K562 (cell line): ENCODE results near the gene HOXA1. TPM values are rescaled to one million over a fixed set of nuclear protein-coding genes. Genes with fewer than 3 reads are reported as not detected.

Experiments used
- ATAC-seq: fragments of 200-7000 bp; cut with Tn5 transposase; 3 replicates; pipeline ENCODE4 v1.9.1; 2020; ENCODE audit warnings: moderate library complexity
- BruUV-seq: library from RNA; stranded (reverse); fragments of 400-500 nt; replicated peaks from 2 replicates; lab custom pipeline; 2021; lab: Mats Ljungman, UMichigan
- CTCF ChIA-PET: fragments of 300-600 bp; formaldehyde crosslinking; extraction: SDS; loops from one replicate; lab custom pipeline; 2021; ENCODE audit warnings: low intra/inter-chr PET ratio; lab: Yijun Ruan, JAX
- POLR2A ChIA-PET: fragments of 300-600, 350-650 bp; sonication (Branson Sonifier 250); formaldehyde crosslinking; extraction: SDS; loops from one replicate; lab custom pipeline; 2021; ENCODE audit warnings: antibody characterized with exemption, inconsistent platforms; lab: Yijun Ruan, JAX
- DNase-seq, 4 experiments: peaks; one replicate each; pipeline versions ENCODE4 v3.0.0 to v3.0.0-alpha.2; 2011 to 2018; ENCODE audit warnings: low spot score in 3 of 4, mixed read lengths in 3 of 4; ENCODE audit errors: extremely low read depth in 1 of 4
- FAIRE-seq: peaks from 2 replicates; lab custom pipeline; 2011; peaks lifted over from hg19 to GRCh38; lab: Jason Lieb, UNC
- H2AFZ ChIP-seq: 2 replicates; pipeline ENCODE4 v1.6.0; 2011; ENCODE audit warnings: low read depth, low read length, control low read depth, inconsistent platforms
- H3K27ac ChIP-seq: fragments of 200-600 bp; 3 replicates; pipeline ENCODE4 v1.8.0; 2011; ENCODE audit warnings: low read depth, mild to moderate bottlenecking, control low read depth, inconsistent platforms, low read length, moderate library complexity, mixed read lengths; ENCODE audit errors: extremely low read depth
- H3K27me3 ChIP-seq, 2 experiments: fragments of 300-600 bp in 1 of 2; 2 replicates in 1 of 2; 3 replicates in 1 of 2; pipeline versions ENCODE4 v1.6.0 to v1.8.0; 2011; ENCODE audit warnings: inconsistent platforms in 2 of 2, low read length in 2 of 2, mild to moderate bottlenecking in 1 of 2, mixed read lengths in 1 of 2, moderate library complexity in 1 of 2; ENCODE audit not compliant: control insufficient read depth in 2 of 2, insufficient read depth in 2 of 2
- H3K36me3 ChIP-seq: fragments of 300-600 bp; 3 replicates; pipeline ENCODE4 v1.8.0; 2011; ENCODE audit warnings: mild to moderate bottlenecking, low read length, inconsistent platforms; ENCODE audit not compliant: control insufficient read depth, insufficient read depth
- H3K4me1 ChIP-seq, 2 experiments: fragments of 200-600 bp in 1 of 2; replicated peaks in 1 of 2; 2 replicates in 1 of 2; 3 replicates in 1 of 2; pipeline versions ENCODE4 v1.5.1 to v1.8.0; 2011; ENCODE audit warnings: inconsistent platforms in 2 of 2, low read length in 2 of 2, mild to moderate bottlenecking in 1 of 2, mixed read lengths in 1 of 2, moderate library complexity in 1 of 2; ENCODE audit not compliant: control insufficient read depth in 2 of 2, insufficient read depth in 2 of 2
- H3K4me2 ChIP-seq: 2 replicates; pipeline ENCODE4 v1.6.1; 2011; ENCODE audit warnings: low read length, control low read depth, inconsistent platforms, mixed read lengths; ENCODE audit not compliant: insufficient read depth
- H3K4me3 ChIP-seq: fragments of 200-600 bp; sonication (generic), shearing (Covaris generic); 2 replicates; pipeline ENCODE4 v1.5.1; 2016; ENCODE audit warnings: control low read depth, inconsistent platforms
- H3K79me2 ChIP-seq: fragments of 200-600 bp; 3 replicates; pipeline ENCODE4 v1.8.0; 2011; ENCODE audit warnings: low read length, inconsistent platforms; ENCODE audit not compliant: control insufficient read depth, insufficient read depth
- H3K9ac ChIP-seq, 2 experiments: 2 replicates each; pipeline versions ENCODE4 v1.6.0 to v1.6.1; 2011; ENCODE audit warnings: low read depth in 2 of 2, low read length in 2 of 2, control low read depth in 1 of 2, inconsistent platforms in 1 of 2, mild to moderate bottlenecking in 1 of 2, mixed read lengths in 1 of 2; ENCODE audit not compliant: insufficient read depth in 1 of 2
- H3K9me1 ChIP-seq: one replicate; pipeline ENCODE4 v1.6.0; 2011; ENCODE audit warnings: inconsistent platforms, mild to moderate bottlenecking, low read length, moderate library complexity; ENCODE audit not compliant: control insufficient read depth, insufficient read depth
- H3K9me3 ChIP-seq: replicated peaks from 2 replicates; pipeline ENCODE4 v1.5.1; 2011; ENCODE audit warnings: low read depth, low read length, inconsistent platforms; ENCODE audit not compliant: control insufficient read depth, insufficient read depth
- H4K20me1 ChIP-seq: replicated peaks from 2 replicates; pipeline ENCODE4 v1.6.1; 2011; ENCODE audit warnings: low read length, inconsistent platforms, mixed read lengths; ENCODE audit not compliant: control insufficient read depth, insufficient read depth
- ILK ChIP-seq: fragments of 450-650 bp; IDR thresholded peaks from 2 replicates; pipeline ENCODE4 v1.6.1; 2016; ENCODE audit warnings: missing genetic modification characterization, low read depth, mild to moderate bottlenecking, missing compliant biosample characterization, moderate library complexity, borderline replicate concordance
- KDM2B ChIP-seq: fragments of 250-450 bp; sonication (Bioruptor Pico); IDR thresholded peaks from 2 replicates; pipeline ENCODE4 v1.8.0; 2021; ENCODE audit warnings: mild to moderate bottlenecking, moderate library complexity
- MAFK ChIP-seq: IDR thresholded peaks from 2 replicates; pipeline ENCODE4 v1.6.1; 2011; ENCODE audit warnings: low read length, improper control_type of control experiment
- MED1 ChIP-seq: sonication (generic); formaldehyde crosslinking; IDR thresholded peaks from 2 replicates; pipeline ENCODE4 v1.8.1; 2023; ENCODE audit warnings: missing genetic modification reagents, borderline replicate concordance
- NCOA4 ChIP-seq: fragments of 450-650 bp; IDR thresholded peaks from 2 replicates; pipeline ENCODE4 v1.6.1; 2018; ENCODE audit warnings: mild to moderate bottlenecking; ENCODE audit not compliant: partially characterized antibody
- NCOR1 ChIP-seq: fragments of 450-650 bp; IDR thresholded peaks from 2 replicates; pipeline ENCODE4 v1.6.1; 2016; ENCODE audit warnings: mild to moderate bottlenecking, moderate library complexity
- TAF7 ChIP-seq: fragments of 450-650 bp; IDR thresholded peaks from 2 replicates; pipeline ENCODE4 v1.6.1; 2016; ENCODE audit warnings: missing genetic modification characterization, missing compliant biosample characterization
- TBL1XR1 ChIP-seq, 2 experiments: IDR thresholded peaks; 2 replicates each; pipeline ENCODE4 v1.6.1; 2012; ENCODE audit warnings: improper control_type of control experiment in 2 of 2, low read length in 2 of 2, mild to moderate bottlenecking in 1 of 2
- WGBS: fragments of 100-300 bp; shearing (Covaris generic); methylation state at CpG from one replicate; pipeline ENCODE4 v1.1.6; 2016; ENCODE audit warnings: low coverage, mixed read lengths; ENCODE audit not compliant: insufficient coverage; ENCODE audit errors: missing lambda C conversion rate; 5-methylcytosine and 5-hydroxymethylcytosine counted together
- in situ Hi-C: fragments of 300-500 bp; cut with MboI; formaldehyde crosslinking; loops from 4 replicates; pipeline ENCODE4 v1.15.0; 2018; ENCODE audit warnings: inconsistent platforms, mixed read lengths
- intact Hi-C: fragments of 100-400 bp; cut with micrococcal nuclease; formaldehyde crosslinking; loops from 2 replicates; pipeline ENCODE4 v1.14.2; 2022
- polyA plus RNA-seq, 8 experiments: library from polyadenylated mRNA; depleted of rRNA in 4 of 8; stranded (reverse) in 5 of 8; unstranded in 3 of 8; fragments of >200 nt; fragmentation: Nextera tagmentation in 2 of 8; fragmentation: Illumina TruSeq in 1 of 8; extraction: Ambion mirVana in 2 of 8; extraction: Trizol in 1 of 8; gene quantifications; 2 replicates each; pipeline versions ENCODE4 v1.2.1 to v1.2.3, GENCODE V29; 2011 to 2014; ENCODE audit warnings: inconsistent platforms in 1 of 8, missing spikeins in 1 of 8
- total RNA-seq, 7 experiments: library from RNA; depleted of rRNA in 6 of 7; stranded (reverse); fragments of >200 nt in 6 of 7; fragmentation: Illumina TruSeq in 2 of 7; extraction: Trizol in 2 of 7; gene quantifications; 2 replicates each; pipeline versions ENCODE4 v1.2.1 to v1.2.3, GENCODE V29; 2011 to 2021; ENCODE audit warnings: low replicate concordance in 1 of 7
- TF ChIP-seq, protein P1 (sequence below): sonication (generic); formaldehyde crosslinking; IDR thresholded peaks from 2 replicates; pipeline ENCODE4 v1.8.1; 2023; ENCODE audit warnings: mild to moderate bottlenecking, missing genetic modification reagents
- TF ChIP-seq, protein P2 (sequence below): IDR thresholded peaks from 2 replicates; pipeline ENCODE4 v1.6.1; 2011; ENCODE audit not compliant: insufficient read length; ENCODE audit errors: extremely low read depth
- TF ChIP-seq, protein P3 (sequence below): sonication (generic); formaldehyde crosslinking; IDR thresholded peaks from 2 replicates; pipeline ENCODE4 v1.8.1; 2023; ENCODE audit warnings: mild to moderate bottlenecking, missing genetic modification reagents

Gene HOXA1
- total and polyA plus RNA-seq, 9 of the 15 experiments (the other 6 are each of a cell fraction or from before 2014, with no cell fraction given) = 0.03 to 0.63 (median 0.09) TPM; not detected in 4

DNA sequence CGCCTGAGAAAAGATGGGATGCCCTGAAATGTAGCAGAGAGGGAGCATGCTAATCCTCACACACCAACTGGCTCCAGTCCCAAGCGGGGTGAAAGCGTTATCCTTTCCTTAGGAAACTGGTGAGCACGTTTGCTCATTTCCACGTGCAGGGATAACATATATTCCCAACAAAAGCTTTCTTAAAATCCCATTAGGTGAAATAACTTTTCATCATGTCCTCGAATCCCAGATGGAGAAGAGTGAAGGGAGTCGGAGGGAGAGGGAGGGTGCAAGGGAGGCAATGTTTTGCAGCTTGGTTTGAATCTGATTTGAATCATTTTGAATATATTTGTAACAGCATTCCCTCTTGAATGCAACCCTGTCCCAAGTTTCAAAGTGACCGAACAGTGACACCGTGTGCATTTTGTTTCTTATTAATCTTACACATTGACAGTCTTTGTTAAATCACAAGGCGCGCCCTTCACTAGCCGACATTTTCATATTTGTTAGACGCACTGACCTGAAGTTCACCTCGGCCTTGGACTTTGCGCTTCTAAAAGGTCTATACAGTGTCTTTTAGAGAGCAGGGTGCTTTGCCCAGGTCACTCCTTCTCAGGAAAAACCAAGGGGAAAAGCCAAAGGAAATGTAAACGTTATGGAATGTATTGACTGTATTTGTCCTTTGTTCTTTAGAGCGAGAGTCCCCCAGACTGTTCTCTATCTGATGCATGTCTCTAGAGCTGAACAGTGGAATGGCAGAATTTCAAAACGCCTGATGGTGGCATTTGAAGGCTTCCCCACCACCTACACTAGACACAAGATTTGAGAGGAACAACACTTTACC lies 37.8 kb upstream of the HOXA1 start:
- H3K9ac ChIP-seq = no peak overlapping the region
- no peak overlapping the region for H2AFZ ChIP-seq
- 4% methylated on average over 18 of the region's 18 CpGs for WGBS
- peaks cover 26 to 33% of the 10 kb centered on the region in 2 experiments for H3K27me3 ChIP-seq
- intact Hi-C loops = no loop called here
- H3K4me3 ChIP-seq = no peak overlapping the region
- no peaks in the 10 kb centered on the region for H3K36me3 ChIP-seq
- in situ Hi-C loops = no loop called here
- POLR2A ChIA-PET = no interaction called here
- no peak for ATAC-seq
- no peak for FAIRE-seq
- peaks cover 0 to 7% of the 10 kb centered on the region in 2 experiments; a peak in 1 of 5 replicates for H3K4me1 ChIP-seq
- no peaks in the 10 kb centered on the region for H3K9me3 ChIP-seq
- no peak overlapping the region for H3K27ac ChIP-seq
- no peaks in the 10 kb centered on the region for H4K20me1 ChIP-seq
- H3K4me2 ChIP-seq = no peak overlapping the region
- no peak for TF ChIP-seq TBL1XR1 (IDR thresholded peaks at IDR 0.05; ENCODE audit: low read length in 2 of 2)
- TF ChIP-seq MED1 (CRISPR knock-in tag) = no peak
- TF ChIP-seq, protein P1, sequence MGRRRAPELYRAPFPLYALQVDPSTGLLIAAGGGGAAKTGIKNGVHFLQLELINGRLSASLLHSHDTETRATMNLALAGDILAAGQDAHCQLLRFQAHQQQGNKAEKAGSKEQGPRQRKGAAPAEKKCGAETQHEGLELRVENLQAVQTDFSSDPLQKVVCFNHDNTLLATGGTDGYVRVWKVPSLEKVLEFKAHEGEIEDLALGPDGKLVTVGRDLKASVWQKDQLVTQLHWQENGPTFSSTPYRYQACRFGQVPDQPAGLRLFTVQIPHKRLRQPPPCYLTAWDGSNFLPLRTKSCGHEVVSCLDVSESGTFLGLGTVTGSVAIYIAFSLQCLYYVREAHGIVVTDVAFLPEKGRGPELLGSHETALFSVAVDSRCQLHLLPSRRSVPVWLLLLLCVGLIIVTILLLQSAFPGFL = no peak
- TF ChIP-seq MAFK = no peak
- TF ChIP-seq, protein P2, sequence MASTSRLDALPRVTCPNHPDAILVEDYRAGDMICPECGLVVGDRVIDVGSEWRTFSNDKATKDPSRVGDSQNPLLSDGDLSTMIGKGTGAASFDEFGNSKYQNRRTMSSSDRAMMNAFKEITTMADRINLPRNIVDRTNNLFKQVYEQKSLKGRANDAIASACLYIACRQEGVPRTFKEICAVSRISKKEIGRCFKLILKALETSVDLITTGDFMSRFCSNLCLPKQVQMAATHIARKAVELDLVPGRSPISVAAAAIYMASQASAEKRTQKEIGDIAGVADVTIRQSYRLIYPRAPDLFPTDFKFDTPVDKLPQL = no peak
- no peak for TF ChIP-seq NCOR1
- no peak for TF ChIP-seq NCOA4
- no peak for TF ChIP-seq TAF7
- TF ChIP-seq, protein P3, sequence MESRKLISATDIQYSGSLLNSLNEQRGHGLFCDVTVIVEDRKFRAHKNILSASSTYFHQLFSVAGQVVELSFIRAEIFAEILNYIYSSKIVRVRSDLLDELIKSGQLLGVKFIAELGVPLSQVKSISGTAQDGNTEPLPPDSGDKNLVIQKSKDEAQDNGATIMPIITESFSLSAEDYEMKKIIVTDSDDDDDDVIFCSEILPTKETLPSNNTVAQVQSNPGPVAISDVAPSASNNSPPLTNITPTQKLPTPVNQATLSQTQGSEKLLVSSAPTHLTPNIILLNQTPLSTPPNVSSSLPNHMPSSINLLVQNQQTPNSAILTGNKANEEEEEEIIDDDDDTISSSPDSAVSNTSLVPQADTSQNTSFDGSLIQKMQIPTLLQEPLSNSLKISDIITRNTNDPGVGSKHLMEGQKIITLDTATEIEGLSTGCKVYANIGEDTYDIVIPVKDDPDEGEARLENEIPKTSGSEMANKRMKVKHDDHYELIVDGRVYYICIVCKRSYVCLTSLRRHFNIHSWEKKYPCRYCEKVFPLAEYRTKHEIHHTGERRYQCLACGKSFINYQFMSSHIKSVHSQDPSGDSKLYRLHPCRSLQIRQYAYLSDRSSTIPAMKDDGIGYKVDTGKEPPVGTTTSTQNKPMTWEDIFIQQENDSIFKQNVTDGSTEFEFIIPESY (CRISPR knock-in tag) = no peak
- TF ChIP-seq KDM2B (CRISPR knock-in tag) = no peak
- no peak for TF ChIP-seq ILK
- H3K79me2 ChIP-seq = no peaks in the 10 kb centered on the region
- H3K9me1 ChIP-seq = no peaks in the 10 kb centered on the region
- no TSS peak for BruUV-seq
- CTCF ChIA-PET = no interaction called here
- no peak for DNase-seq
